WI38 (cell line): ENCODE results near the gene MAP2.

Experiments used
- H3K4me3 ChIP-seq: 2 replicates; pipeline ENCODE4 v1.5.1; 2011; ENCODE audit warnings: low read depth, mild to moderate bottlenecking, control low read depth, low read length
- TF ChIP-seq, protein P1 (sequence below): IDR thresholded peaks from 2 replicates; pipeline ENCODE4 v1.5.1; 2012; ENCODE audit warnings: low read depth, mild to moderate bottlenecking, control low read depth, low read length

Gene MAP2

DNA sequence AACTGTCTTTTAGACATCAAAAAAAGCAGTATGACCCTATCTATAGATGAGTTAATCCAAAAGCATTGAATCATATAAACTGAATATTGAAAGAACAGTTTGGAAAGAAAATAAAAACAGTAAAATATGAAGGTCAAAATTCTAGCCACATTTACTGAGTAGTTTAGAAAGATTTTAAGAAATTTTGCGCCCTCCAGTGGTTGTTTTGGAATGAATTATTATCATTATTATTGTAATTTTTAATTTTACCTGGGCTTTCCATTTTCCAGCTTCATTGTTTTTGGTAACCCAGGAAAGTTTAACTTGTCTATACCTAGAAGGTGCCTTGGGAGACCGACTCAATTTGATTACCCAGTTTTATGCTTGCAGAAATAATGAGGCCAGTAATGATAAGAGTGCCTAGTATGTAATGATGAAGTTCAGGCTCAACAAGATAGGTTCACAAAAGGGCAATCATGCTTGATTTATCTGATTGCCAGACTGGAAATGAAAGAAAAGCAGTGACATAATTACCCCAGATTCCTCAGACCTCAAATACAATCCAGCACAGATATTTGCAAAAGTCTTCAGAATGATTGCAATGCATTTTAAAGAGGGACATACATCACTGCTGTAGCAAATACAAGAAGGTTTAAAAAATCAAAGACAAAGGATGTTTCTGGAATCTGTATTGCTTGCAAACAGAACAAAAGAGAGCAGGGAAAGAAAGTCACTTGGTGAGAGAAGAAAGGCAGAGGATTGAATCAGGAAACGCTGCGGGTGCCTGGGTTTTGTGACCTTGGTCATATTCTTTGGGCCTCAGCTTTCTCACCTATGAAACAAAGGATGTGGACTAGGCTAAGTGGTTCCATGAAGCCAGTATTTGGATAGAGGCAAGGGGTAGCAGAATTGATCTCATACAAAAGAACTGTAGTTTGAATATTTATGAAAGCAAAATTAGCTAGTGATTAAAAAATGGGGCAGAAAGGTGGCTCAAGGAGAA, 153.8 kb downstream of the MAP2 start:
- TF ChIP-seq, protein P1, sequence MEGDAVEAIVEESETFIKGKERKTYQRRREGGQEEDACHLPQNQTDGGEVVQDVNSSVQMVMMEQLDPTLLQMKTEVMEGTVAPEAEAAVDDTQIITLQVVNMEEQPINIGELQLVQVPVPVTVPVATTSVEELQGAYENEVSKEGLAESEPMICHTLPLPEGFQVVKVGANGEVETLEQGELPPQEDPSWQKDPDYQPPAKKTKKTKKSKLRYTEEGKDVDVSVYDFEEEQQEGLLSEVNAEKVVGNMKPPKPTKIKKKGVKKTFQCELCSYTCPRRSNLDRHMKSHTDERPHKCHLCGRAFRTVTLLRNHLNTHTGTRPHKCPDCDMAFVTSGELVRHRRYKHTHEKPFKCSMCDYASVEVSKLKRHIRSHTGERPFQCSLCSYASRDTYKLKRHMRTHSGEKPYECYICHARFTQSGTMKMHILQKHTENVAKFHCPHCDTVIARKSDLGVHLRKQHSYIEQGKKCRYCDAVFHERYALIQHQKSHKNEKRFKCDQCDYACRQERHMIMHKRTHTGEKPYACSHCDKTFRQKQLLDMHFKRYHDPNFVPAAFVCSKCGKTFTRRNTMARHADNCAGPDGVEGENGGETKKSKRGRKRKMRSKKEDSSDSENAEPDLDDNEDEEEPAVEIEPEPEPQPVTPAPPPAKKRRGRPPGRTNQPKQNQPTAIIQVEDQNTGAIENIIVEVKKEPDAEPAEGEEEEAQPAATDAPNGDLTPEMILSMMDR: no peak
- H3K4me3 ChIP-seq: no peak overlapping the region

DNA sequence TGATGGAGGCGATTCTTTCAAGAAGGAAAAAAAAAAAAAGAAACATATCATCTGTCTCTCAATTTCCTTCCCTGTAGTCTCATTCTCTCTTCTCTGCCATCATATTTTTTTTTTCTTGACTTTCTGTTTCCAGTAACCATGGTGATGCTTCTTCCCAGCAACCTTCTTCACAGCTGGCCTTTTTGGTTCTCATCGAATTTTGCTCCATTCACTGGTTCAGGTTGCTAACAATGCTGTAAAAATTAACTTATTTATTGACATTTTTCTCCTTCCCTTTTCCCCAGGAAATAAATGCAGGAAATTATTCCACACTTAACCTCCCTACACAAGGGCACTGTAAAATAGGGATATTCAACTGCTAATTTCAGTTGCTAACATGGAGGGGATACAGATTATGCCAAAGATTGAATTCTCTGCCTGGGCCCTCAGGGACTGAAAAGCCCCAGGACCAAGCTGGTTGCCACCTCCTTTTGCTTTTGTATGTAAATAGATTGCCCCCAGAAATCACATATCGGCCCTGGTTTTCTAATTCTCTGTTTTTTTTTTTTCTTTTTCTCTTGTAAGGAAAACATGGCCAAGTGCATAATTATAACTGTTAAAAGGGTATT, 154.7 kb downstream of the MAP2 start:
- no peak overlapping the region for H3K4me3 ChIP-seq
- TF ChIP-seq, protein P1: no peak

DNA sequence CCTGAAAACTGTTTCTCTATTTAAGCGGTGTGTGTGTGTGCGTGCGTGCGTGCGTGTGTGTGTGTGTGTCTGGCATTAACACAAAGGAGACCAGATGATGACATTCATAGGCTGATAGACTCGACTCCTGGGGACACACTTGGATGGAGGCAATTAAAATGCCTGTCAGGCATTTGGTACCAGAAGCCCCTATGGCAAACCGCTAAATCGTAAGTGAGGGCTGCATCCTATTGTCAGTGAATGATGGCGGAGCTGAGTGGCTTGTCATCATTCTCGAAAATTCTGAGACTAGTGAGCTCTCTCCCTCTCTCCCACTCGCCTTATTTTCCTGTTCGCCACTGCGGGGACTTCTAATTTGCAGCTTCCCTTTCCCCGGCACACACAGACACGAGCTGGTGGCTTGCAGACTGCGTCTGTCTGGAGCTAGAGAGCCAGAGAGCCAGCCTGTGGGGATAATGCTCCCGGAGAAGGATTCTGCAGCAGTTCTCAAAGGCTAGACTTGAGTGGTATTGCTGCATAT, 155.4 kb downstream of the MAP2 start:
- no peak overlapping the region for H3K4me3 ChIP-seq
- TF ChIP-seq, protein P1: no peak

DNA sequence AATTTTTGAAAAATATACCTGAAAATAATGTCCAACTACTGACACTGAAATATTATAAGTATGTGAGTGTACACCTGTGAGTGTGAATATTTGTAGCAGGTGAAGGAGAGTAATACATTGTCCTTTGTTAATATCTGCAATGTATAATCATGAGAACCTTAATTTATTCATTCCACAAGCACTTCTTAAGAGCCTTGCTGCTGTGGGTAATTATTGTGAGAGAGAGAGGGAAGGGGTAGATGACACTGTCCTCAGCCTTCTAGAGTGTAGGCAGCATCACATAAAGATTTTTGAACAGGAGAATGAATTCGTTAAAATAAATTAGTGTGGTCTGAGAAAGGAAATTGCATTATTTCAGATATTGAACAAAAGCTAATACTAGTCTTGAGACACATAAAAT, 157.2 kb downstream of the MAP2 start:
- no peak overlapping the region for H3K4me3 ChIP-seq
- TF ChIP-seq, protein P1: no peak

DNA sequence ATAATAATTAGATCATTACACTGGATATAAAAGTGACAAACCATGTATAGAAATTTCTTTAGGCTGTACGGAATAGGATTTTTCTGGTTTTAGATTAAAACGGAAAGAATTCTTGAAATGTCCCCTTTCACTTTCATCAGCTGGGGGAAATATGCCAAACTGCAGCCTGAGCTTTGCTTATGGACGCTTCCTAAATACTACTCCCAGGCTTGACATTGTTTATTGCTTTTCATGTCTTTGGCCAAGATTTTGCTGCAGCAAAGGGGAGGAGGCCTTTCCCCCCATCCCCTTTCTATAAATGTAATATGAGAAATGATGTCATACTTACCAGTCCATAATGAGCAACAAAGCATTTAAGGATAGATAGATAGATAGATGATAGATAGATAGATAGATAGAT, 158.4 kb downstream of the MAP2 start:
- TF ChIP-seq, protein P1: no peak
- no peak overlapping the region for H3K4me3 ChIP-seq

DNA sequence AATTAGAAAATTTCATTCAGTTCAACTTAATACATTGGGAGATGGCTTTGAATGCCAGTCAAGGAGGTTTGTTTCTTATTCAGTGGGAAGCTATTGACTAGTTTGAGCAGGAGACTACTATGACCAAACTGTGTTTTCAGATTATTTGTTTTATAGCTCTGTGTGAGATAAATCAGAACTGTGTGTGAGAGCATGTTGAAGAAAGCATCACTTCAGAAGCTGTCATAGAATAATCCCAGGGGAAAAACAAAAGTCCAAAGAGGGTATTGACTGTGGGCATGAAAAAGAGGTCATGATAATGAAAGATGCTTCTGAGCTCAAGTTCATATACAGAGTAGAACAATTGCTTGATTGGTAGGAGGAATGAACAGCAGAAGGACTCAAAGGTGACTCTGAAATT, 160.6 kb downstream of the MAP2 start:
- TF ChIP-seq, protein P1: no peak
- no peak overlapping the region for H3K4me3 ChIP-seq

DNA sequence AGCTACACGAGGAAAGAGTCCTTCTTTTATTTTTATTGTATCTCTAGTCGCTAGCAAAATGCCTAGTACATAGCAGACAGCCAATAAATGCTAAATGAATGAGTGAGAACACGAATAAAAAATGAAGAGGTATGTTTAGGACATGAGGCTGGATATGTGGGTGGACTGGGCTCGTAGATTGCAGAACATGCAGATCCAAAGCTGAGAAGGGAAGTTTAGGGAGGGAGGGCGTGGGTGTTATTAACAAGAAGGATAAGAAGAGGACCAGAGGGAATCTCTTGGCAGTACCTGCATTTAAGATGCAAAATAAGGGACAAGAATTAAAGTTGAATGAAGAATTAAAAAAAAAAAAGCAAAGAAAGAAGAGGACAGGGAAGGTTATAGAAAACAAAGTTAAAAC, 161.1 kb downstream of the MAP2 start:
- TF ChIP-seq, protein P1: no peak

More for the DNA sequence above, 161.1 kb downstream of the MAP2 start:
- no peak overlapping the region for H3K4me3 ChIP-seq
